ACC112 (cell line): Measurements from ENCODE around the gene PLRG1.

Experiments
- H2AFZ ChIP-seq: fragments of 200-600 bp; sonication (generic); one replicate; pipeline ENCODE4 v1.6.0; 2017; ENCODE audit warnings: antibody characterized with exemption, low read length; ENCODE audit not compliant: unreplicated experiment
- H3K27ac ChIP-seq: fragments of 200-600 bp; sonication (generic); 2 replicates; pipeline ENCODE4 v1.5.1; 2014; ENCODE audit warnings: low read depth, mild to moderate bottlenecking, antibody characterized with exemption, low read length, moderate library complexity
- H3K27me3 ChIP-seq: fragments of 200-600 bp; sonication (generic); 2 replicates; pipeline ENCODE4 v1.6.1; 2014; ENCODE audit warnings: mild to moderate bottlenecking, antibody characterized with exemption, low read length, moderate library complexity, mixed read lengths; ENCODE audit not compliant: insufficient read depth
- H3K36me3 ChIP-seq: fragments of 200-600 bp; sonication (generic); 2 replicates; pipeline ENCODE4 v1.6.1; 2016; ENCODE audit warnings: mild to moderate bottlenecking, antibody characterized with exemption, low read length, moderate library complexity, mixed read lengths; ENCODE audit not compliant: insufficient read depth
- H3K4me1 ChIP-seq: fragments of 200-600 bp; sonication (generic); one replicate; pipeline ENCODE4 v1.6.1; 2016; ENCODE audit warnings: low read length, mixed read lengths; ENCODE audit not compliant: insufficient read depth, unreplicated experiment, control insufficient read depth
- H3K4me3 ChIP-seq: fragments of 200-600 bp; sonication (generic); 2 replicates; pipeline ENCODE4 v1.5.1; 2014; ENCODE audit warnings: mild to moderate bottlenecking, low read depth, low read length
- H3K79me2 ChIP-seq: fragments of 200-600 bp; sonication (generic); one replicate; pipeline ENCODE4 v1.6.0; 2016; ENCODE audit warnings: low read length; ENCODE audit not compliant: control insufficient read depth, unreplicated experiment, insufficient read depth

Gene PLRG1

GRCh38 chr4:154519214-154519613, 31.0 kb downstream of the PLRG1 start:
- Histone ChIP-seq H3K36me3 (no peaks in the 10 kb centered on the region), H3K79me2 (no peaks in the 10 kb centered on the region), H3K27ac (no peak overlapping the region), H3K4me3 (no peak overlapping the region), H3K27me3 (peaks cover 89% of the 10 kb centered on the region), H3K4me1 (no peaks in the 10 kb centered on the region), H2AFZ (no peak overlapping the region)

- Histone ChIP-seq H3K4me3 (no peak overlapping the region), H3K4me1 (no peaks in the 10 kb centered on the region), H2AFZ (no peak overlapping the region), H3K79me2 (no peaks in the 10 kb centered on the region), H3K27ac (no peak overlapping the region), H3K36me3 (no peaks in the 10 kb centered on the region), H3K27me3 (peaks cover 91% of the 10 kb centered on the region)
Measured at GRCh38 chr4:154517591-154517990, 32.6 kb downstream of the PLRG1 start.

GRCh38 chr4:154516318-154517029, 33.7 kb downstream of the PLRG1 start:
- Histone ChIP-seq H3K36me3 (no peaks in the 10 kb centered on the region), H3K79me2 (no peaks in the 10 kb centered on the region), H3K27me3 (peaks cover 91% of the 10 kb centered on the region), H3K4me1 (no peaks in the 10 kb centered on the region), H3K27ac (no peak overlapping the region), H3K4me3 (no peak overlapping the region), H2AFZ (no peak overlapping the region)

GRCh38 chr4:154511981-154512380, 38.2 kb downstream of the PLRG1 start:
- Histone ChIP-seq H3K27me3 (peaks cover 88% of the 10 kb centered on the region), H3K27ac (no peak overlapping the region), H3K36me3 (no peaks in the 10 kb centered on the region), H3K4me3 (no peak overlapping the region), H3K4me1 (no peaks in the 10 kb centered on the region), H2AFZ (no peak overlapping the region), H3K79me2 (no peaks in the 10 kb centered on the region)

- Histone ChIP-seq H3K4me3 (no peak overlapping the region), H3K27ac (no peak overlapping the region), H3K27me3 (peaks cover 87% of the 10 kb centered on the region), H3K4me1 (no peaks in the 10 kb centered on the region), H3K79me2 (no peaks in the 10 kb centered on the region), H2AFZ (no peak overlapping the region), H3K36me3 (no peaks in the 10 kb centered on the region)
Measured at GRCh38 chr4:154511548-154511947, 38.7 kb downstream of the PLRG1 start.

- Histone ChIP-seq H2AFZ (no peak overlapping the region), H3K36me3 (no peaks in the 10 kb centered on the region), H3K27me3 (peaks cover 65% of the 10 kb centered on the region), H3K79me2 (no peaks in the 10 kb centered on the region), H3K27ac (no peak overlapping the region), H3K4me3 (no peak overlapping the region), H3K4me1 (no peaks in the 10 kb centered on the region)
Measured at GRCh38 chr4:154507156-154507555, 43.0 kb downstream of the PLRG1 start.

- no peaks in the 10 kb centered on the region for H3K36me3 ChIP-seq
- H3K79me2 ChIP-seq, result no peaks in the 10 kb centered on the region
- no peak overlapping the region for H3K27ac ChIP-seq
- peaks cover 66% of the 10 kb centered on the region for H3K27me3 ChIP-seq
- no peaks in the 10 kb centered on the region for H3K4me1 ChIP-seq
- no peak overlapping the region for H3K4me3 ChIP-seq
- no peak overlapping the region for H2AFZ ChIP-seq
Measured at GRCh38 chr4:154506253-154506652, 43.9 kb downstream of the PLRG1 start.

- H2AFZ ChIP-seq, result no peak overlapping the region
- no peak overlapping the region for H3K27ac ChIP-seq
- H3K79me2 ChIP-seq, result no peaks in the 10 kb centered on the region
- H3K4me3 ChIP-seq, result no peak overlapping the region
- H3K27me3 ChIP-seq, result peaks cover 69% of the 10 kb centered on the region
- H3K4me1 ChIP-seq, result no peaks in the 10 kb centered on the region
- no peaks in the 10 kb centered on the region for H3K36me3 ChIP-seq
Measured at GRCh38 chr4:154503598-154503997, 46.6 kb downstream of the PLRG1 start.

GRCh38 chr4:154502111-154502510, 48.1 kb downstream of the PLRG1 start:
- Histone ChIP-seq H3K79me2 (no peaks in the 10 kb centered on the region), H3K27ac (no peak overlapping the region), H3K4me3 (no peak overlapping the region), H2AFZ (no peak overlapping the region), H3K27me3 (peaks cover 71% of the 10 kb centered on the region), H3K36me3 (no peaks in the 10 kb centered on the region), H3K4me1 (no peaks in the 10 kb centered on the region)

- no peaks in the 10 kb centered on the region for H3K4me1 ChIP-seq
- H3K79me2 ChIP-seq, result no peaks in the 10 kb centered on the region
- peaks cover 93% of the 10 kb centered on the region for H3K27me3 ChIP-seq
Measured at GRCh38 chr4:154497889-154498288, 52.3 kb downstream of the PLRG1 start.

GRCh38 chr4:154495867-154496266, 54.3 kb downstream of the PLRG1 start:
- H3K4me3 ChIP-seq, result no peak overlapping the region
- H3K36me3 ChIP-seq, result no peaks in the 10 kb centered on the region
- H3K27me3 ChIP-seq, result peaks cover 95% of the 10 kb centered on the region
- peaks cover 4% of the 10 kb centered on the region for H3K4me1 ChIP-seq
- H2AFZ ChIP-seq, result no peak overlapping the region
- no peak overlapping the region for H3K27ac ChIP-seq
- no peaks in the 10 kb centered on the region for H3K79me2 ChIP-seq

More at GRCh38 chr4:154497889-154498288, 52.3 kb downstream of the PLRG1 start:
- Histone ChIP-seq H3K4me3 (no peak overlapping the region), H3K27ac (no peak overlapping the region), H3K36me3 (no peaks in the 10 kb centered on the region), H2AFZ (no peak overlapping the region)
